A673 (cell line): ENCODE measurements around the gene PDGFA. TPM values are rescaled to one million over a fixed set of nuclear protein-coding genes. Genes with fewer than 3 reads are reported as not detected.

ENCODE experiments used
- BruUV-seq: library from RNA; stranded (reverse); fragments of 400-500 nt; replicated peaks from 2 replicates; lab custom pipeline; 2021; lab: Mats Ljungman, UMichigan
- CTCF ChIA-PET: fragments of 300-600 bp; sonication (Branson Sonifier 250); formaldehyde crosslinking; loops from one replicate; lab custom pipeline; 2022; ENCODE audit warnings: antibody characterized with exemption; lab: Charles Lee
- POLR2A ChIA-PET: fragments of 300-600 bp; sonication (Branson Sonifier 250); formaldehyde crosslinking; loops from one replicate; lab custom pipeline; 2022; ENCODE audit warnings: antibody characterized with exemption; ENCODE audit not compliant: low non-redundant PET; lab: Charles Lee
- DNase-seq: peaks from one replicate; pipeline ENCODE4 v3.0.0-alpha.2; 2015; ENCODE audit warnings: low spot score
- H3K27ac ChIP-seq: fragments of 200-600 bp; sonication (generic); 2 replicates; pipeline ENCODE4 v1.5.1; 2016; ENCODE audit warnings: mixed run types, low read depth, mild to moderate bottlenecking, mixed read lengths, antibody characterized with exemption, low read length; ENCODE audit not compliant: poor library complexity, severe bottlenecking
- H3K27me3 ChIP-seq: fragments of 200-600 bp; sonication (generic); replicated peaks from 2 replicates; pipeline ENCODE4 v1.6.1; 2017; ENCODE audit warnings: mixed run types, low read depth, mild to moderate bottlenecking, mixed read lengths, antibody characterized with exemption, low read length; ENCODE audit not compliant: insufficient read depth, poor library complexity
- H3K36me3 ChIP-seq: fragments of 200-600 bp; sonication (generic); 2 replicates; pipeline ENCODE4 v1.6.1; 2016; ENCODE audit warnings: mixed run types, mild to moderate bottlenecking, mixed read lengths, antibody characterized with exemption, low read length; ENCODE audit not compliant: insufficient read depth, poor library complexity, severe bottlenecking
- H3K4me1 ChIP-seq: fragments of 200-600 bp; sonication (generic); 2 replicates; pipeline ENCODE4 v1.6.1; 2017; ENCODE audit warnings: mixed run types, mild to moderate bottlenecking, mixed read lengths, antibody characterized with exemption, low read length; ENCODE audit not compliant: insufficient read depth, poor library complexity, severe bottlenecking
- H3K4me3 ChIP-seq: fragments of 200-600 bp; sonication (generic); 2 replicates; pipeline ENCODE4 v1.5.1; 2016; ENCODE audit warnings: low read depth, mixed run types, mild to moderate bottlenecking, mixed read lengths, low read length; ENCODE audit not compliant: poor library complexity, severe bottlenecking
- H3K9me3 ChIP-seq: fragments of 200-600 bp; sonication (generic); 2 replicates; pipeline ENCODE4 v1.6.1; 2016; ENCODE audit warnings: mixed run types, low read depth, mild to moderate bottlenecking, mixed read lengths, antibody characterized with exemption, low read length; ENCODE audit not compliant: poor library complexity, severe bottlenecking
- CTCF ChIP-seq: fragments of 300-800, 200-600 bp; sonication (generic); conservative IDR thresholded peaks from 2 replicates; pipeline ENCODE4 v1.5.1; 2017; ENCODE audit warnings: low read depth, mild to moderate bottlenecking, antibody characterized with exemption, low read length, moderate library complexity, mixed read lengths
- EZH2 ChIP-seq: fragments of 200-600 bp; sonication (generic); IDR thresholded peaks from 2 replicates; pipeline ENCODE4 v1.6.1; 2017; ENCODE audit warnings: borderline replicate concordance, low read depth, mild to moderate bottlenecking, mixed read lengths, antibody characterized with exemption, low read length; ENCODE audit not compliant: poor library complexity, severe bottlenecking
- intact Hi-C: fragments of 100-400 bp; cut with micrococcal nuclease; formaldehyde crosslinking; loops from one replicate; pipeline ENCODE4 v1.10.0; 2022; ENCODE audit not compliant: unreplicated experiment
- total RNA-seq: library from RNA; stranded (reverse); gene quantifications from 2 replicates; pipeline ENCODE4 v1.2.3, GENCODE V29; 2021

PDGFA gene
- total RNA-seq, 1 experiment from 2014 or later: 2.1 TPM

- Histone ChIP-seq H3K4me1 (peaks cover 20% of the 10 kb centered on the region), H3K27me3 (no peaks in the 10 kb centered on the region), H3K4me3 (no peak overlapping the region), H3K27ac (no peak overlapping the region), H3K36me3 (no peaks in the 10 kb centered on the region), H3K9me3 (no peaks in the 10 kb centered on the region)
- CTCF ChIA-PET: no interaction called here
- intact Hi-C loops: no loop called here
- no TSS peak for BruUV-seq
- POLR2A ChIA-PET: no interaction called here
- no peak for DNase-seq
- TF ChIP-seq CTCF (no peak), EZH2 (no peak)
These were observed 45.6 kb downstream of the PDGFA start for GRCh38 chr7:473870-474604.

- H3K36me3 ChIP-seq: no peaks in the 10 kb centered on the region
- H3K4me1 ChIP-seq: peaks cover 28% of the 10 kb centered on the region
- CTCF ChIA-PET: no interaction called here
- no TSS peak for BruUV-seq
- intact Hi-C loops: no loop called here
- TF ChIP-seq EZH2 (no peak), CTCF (no peak)
- H3K9me3 ChIP-seq: no peaks in the 10 kb centered on the region
- no peak overlapping the region for H3K27ac ChIP-seq
- POLR2A ChIA-PET: no interaction called here
- H3K4me3 ChIP-seq: no peak overlapping the region
- no peaks in the 10 kb centered on the region for H3K27me3 ChIP-seq
- no peak for DNase-seq
These were observed 46.4 kb downstream of the PDGFA start for GRCh38 chr7:473211-473734.

- Histone ChIP-seq H3K36me3 (no peaks in the 10 kb centered on the region), H3K27ac (no peak overlapping the region), H3K4me1 (peaks cover 28% of the 10 kb centered on the region), H3K27me3 (no peaks in the 10 kb centered on the region), H3K4me3 (no peak overlapping the region), H3K9me3 (no peaks in the 10 kb centered on the region)
- DNase-seq: no peak
- no TSS peak for BruUV-seq
- POLR2A ChIA-PET: no interaction called here
- TF ChIP-seq CTCF (no peak), EZH2 (no peak)
- intact Hi-C loops: no loop called here
- CTCF ChIA-PET: no interaction called here
These were observed 47.0 kb downstream of the PDGFA start for GRCh38 chr7:472640-472957.
